Ecto neural progenitor cell (in vitro differentiated cells): ENCODE measurements around the gene CCER1.

Source experiments
- DNase-seq: peaks from one replicate; pipeline ENCODE4 v3.0.0-alpha.2; 2018; ENCODE audit warnings: low spot score

The CCER1 gene

GRCh38 chr12:90917431-90917830 is 37.5 kb downstream of the CCER1 start:
- DNase-seq, result no peak

GRCh38 chr12:90916516-90916915 is 38.5 kb downstream of the CCER1 start:
- no peak for DNase-seq

GRCh38 chr12:90915353-90915752 is 39.6 kb downstream of the CCER1 start:
- no peak for DNase-seq

GRCh38 chr12:90910958-90911357 is 44.0 kb downstream of the CCER1 start:
- DNase-seq, result no peak

- no peak for DNase-seq
Measured at GRCh38 chr12:90909069-90909770, 45.8 kb downstream of the CCER1 start.

- no peak for DNase-seq
Measured at GRCh38 chr12:90908465-90908864, 46.5 kb downstream of the CCER1 start.

GRCh38 chr12:90905691-90906370 is 49.1 kb downstream of the CCER1 start:
- DNase-seq, result no peak

- DNase-seq, result no peak
Measured at GRCh38 chr12:90902596-90902995, 52.4 kb downstream of the CCER1 start.
